Calu3 (cell line): ENCODE results near the gene DEFB114. TPM values are rescaled to one million over a fixed set of nuclear protein-coding genes. Genes with fewer than 3 reads are reported as not detected.

Source experiments
- BruUV-seq: library from RNA; stranded (reverse); fragments of 400-500 nt; replicated peaks from 2 replicates; lab custom pipeline; 2021; lab: Mats Ljungman, UMichigan
- CTCF ChIA-PET: fragments of 300-600 bp; sonication (Branson Sonifier 250); formaldehyde crosslinking; loops from one replicate; lab custom pipeline; 2022; ENCODE audit warnings: antibody characterized with exemption; lab: Charles Lee
- DNase-seq: peaks from one replicate; pipeline ENCODE4 v3.0.0; 2022
- H3K27ac Mint-ChIP-seq: one replicate; pipeline ENCODE4 v1.8.0; 2022; ENCODE audit warnings: mixed read lengths; ENCODE audit not compliant: unreplicated experiment
- H3K27me3 Mint-ChIP-seq: one replicate; pipeline ENCODE4 v1.8.0; 2022; ENCODE audit warnings: mixed read lengths; ENCODE audit not compliant: unreplicated experiment
- H3K36me3 Mint-ChIP-seq: one replicate; pipeline ENCODE4 v1.8.0; 2022; ENCODE audit warnings: mild to moderate bottlenecking, moderate library complexity, mixed read lengths; ENCODE audit not compliant: insufficient read depth, unreplicated experiment
- H3K4me1 Mint-ChIP-seq: one replicate; pipeline ENCODE4 v1.8.0; 2022; ENCODE audit warnings: mild to moderate bottlenecking, low read depth, mixed read lengths; ENCODE audit not compliant: unreplicated experiment
- H3K4me3 Mint-ChIP-seq: one replicate; pipeline ENCODE4 v1.8.0; 2022; ENCODE audit warnings: mild to moderate bottlenecking, low read depth, moderate library complexity, mixed read lengths; ENCODE audit not compliant: unreplicated experiment
- H3K9me3 Mint-ChIP-seq: one replicate; pipeline ENCODE4 v1.8.0; 2022; ENCODE audit warnings: low read depth, mixed read lengths; ENCODE audit not compliant: unreplicated experiment
- intact Hi-C: fragments of 100-400 bp; cut with micrococcal nuclease; formaldehyde crosslinking; loops from one replicate; pipeline ENCODE4 v1.10.0; 2022; ENCODE audit not compliant: unreplicated experiment
- total RNA-seq: library from RNA; stranded (reverse); gene quantifications from 2 replicates; pipeline ENCODE4 v1.2.3, GENCODE V29; 2022
- TF ChIP-seq, protein P1 (sequence below): fragments of 200-600 bp; IDR thresholded peaks from one replicate; pipeline ENCODE4 v1.8.0; 2022; ENCODE audit warnings: antibody characterized with exemption; ENCODE audit not compliant: unreplicated experiment

Gene DEFB114
- total RNA-seq, 1 experiment from 2014 or later, result not detected

DNA sequence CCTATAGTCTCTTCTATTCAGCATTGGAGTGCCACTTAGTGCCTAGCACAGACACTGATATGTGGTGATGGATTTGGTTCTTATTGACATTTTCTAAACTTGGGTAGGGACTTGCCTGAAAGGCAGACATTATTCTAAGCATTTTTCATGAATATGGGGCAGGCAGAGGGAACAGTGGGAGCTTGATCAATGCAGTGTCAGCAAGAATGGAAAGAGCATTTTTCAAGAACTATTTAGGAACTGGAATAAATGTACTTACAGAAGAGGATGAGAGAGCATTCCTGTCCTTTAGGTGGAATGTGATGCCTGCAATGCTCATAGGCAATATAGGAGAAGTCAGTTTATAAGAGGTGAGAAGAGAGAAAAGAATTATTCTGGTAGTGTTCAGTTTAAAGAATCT is 26.2 kb downstream of the DEFB114 start:
- CTCF ChIA-PET, result no interaction called here
- H3K27ac Mint-ChIP-seq, result no peak overlapping the region
- H3K36me3 Mint-ChIP-seq, result no peaks in the 10 kb centered on the region
- no peak overlapping the region for H3K4me3 Mint-ChIP-seq
- intact Hi-C loops, result no loop called here
- no peaks in the 10 kb centered on the region for H3K27me3 Mint-ChIP-seq
- no peaks in the 10 kb centered on the region for H3K4me1 Mint-ChIP-seq
- no peaks in the 10 kb centered on the region for H3K9me3 Mint-ChIP-seq
- DNase-seq, result no peak
- no TSS peak for BruUV-seq
- TF ChIP-seq, protein P1, sequence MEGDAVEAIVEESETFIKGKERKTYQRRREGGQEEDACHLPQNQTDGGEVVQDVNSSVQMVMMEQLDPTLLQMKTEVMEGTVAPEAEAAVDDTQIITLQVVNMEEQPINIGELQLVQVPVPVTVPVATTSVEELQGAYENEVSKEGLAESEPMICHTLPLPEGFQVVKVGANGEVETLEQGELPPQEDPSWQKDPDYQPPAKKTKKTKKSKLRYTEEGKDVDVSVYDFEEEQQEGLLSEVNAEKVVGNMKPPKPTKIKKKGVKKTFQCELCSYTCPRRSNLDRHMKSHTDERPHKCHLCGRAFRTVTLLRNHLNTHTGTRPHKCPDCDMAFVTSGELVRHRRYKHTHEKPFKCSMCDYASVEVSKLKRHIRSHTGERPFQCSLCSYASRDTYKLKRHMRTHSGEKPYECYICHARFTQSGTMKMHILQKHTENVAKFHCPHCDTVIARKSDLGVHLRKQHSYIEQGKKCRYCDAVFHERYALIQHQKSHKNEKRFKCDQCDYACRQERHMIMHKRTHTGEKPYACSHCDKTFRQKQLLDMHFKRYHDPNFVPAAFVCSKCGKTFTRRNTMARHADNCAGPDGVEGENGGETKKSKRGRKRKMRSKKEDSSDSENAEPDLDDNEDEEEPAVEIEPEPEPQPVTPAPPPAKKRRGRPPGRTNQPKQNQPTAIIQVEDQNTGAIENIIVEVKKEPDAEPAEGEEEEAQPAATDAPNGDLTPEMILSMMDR, result no peak

DNA sequence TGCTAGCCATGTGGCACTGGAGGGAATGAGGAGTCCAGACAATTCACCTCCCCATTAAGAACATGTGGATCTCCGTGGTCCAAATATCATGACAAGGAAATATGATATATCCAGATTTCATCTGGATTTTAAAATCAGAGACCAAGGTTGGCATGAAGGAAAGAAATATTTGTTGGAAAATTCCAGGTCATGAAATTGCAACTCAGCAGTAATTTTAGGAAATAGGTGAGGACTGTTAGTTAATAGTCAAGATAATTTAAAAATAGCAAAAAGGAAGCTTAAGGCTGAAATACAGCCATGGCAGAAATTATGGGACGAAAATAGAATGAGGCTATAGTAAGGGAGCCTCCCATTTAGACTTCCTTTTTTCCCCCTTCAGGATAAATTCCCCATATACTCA is 26.9 kb downstream of the DEFB114 start:
- Mint-ChIP-seq H3K27me3 (no peaks in the 10 kb centered on the region), H3K36me3 (no peaks in the 10 kb centered on the region), H3K9me3 (no peaks in the 10 kb centered on the region), H3K4me3 (no peak overlapping the region), H3K27ac (no peak overlapping the region), H3K4me1 (no peaks in the 10 kb centered on the region)
- CTCF ChIA-PET, result no interaction called here
- no TSS peak for BruUV-seq
- intact Hi-C loops, result no loop called here
- TF ChIP-seq, protein P1, result no peak
- no peak for DNase-seq

DNA sequence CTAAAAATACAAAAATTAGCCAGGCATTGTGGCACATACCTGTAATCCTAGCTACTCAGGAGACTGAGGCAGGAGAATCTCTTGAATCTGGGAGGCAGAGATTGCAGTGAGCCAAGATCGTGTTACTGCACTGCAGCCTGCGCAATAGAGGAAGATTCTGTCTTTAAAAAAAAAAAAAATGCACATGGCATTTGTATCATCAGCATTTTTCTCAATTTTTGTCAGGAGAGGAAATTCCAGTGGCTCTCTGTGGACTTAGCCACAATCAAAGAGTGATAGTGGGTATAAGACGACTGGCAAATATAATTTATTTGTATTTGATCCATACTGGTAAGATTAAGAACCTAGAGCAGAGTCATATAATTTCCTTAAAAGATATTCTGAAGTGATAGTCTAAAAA is 28.6 kb downstream of the DEFB114 start:
- intact Hi-C loops, result no loop called here
- TF ChIP-seq, protein P1, result no peak
- no peaks in the 10 kb centered on the region for H3K9me3 Mint-ChIP-seq
- no peaks in the 10 kb centered on the region for H3K27me3 Mint-ChIP-seq
- no peaks in the 10 kb centered on the region for H3K4me1 Mint-ChIP-seq
- no peak overlapping the region for H3K4me3 Mint-ChIP-seq
- no peak for DNase-seq
- H3K27ac Mint-ChIP-seq, result no peak overlapping the region
- H3K36me3 Mint-ChIP-seq, result no peaks in the 10 kb centered on the region
- no TSS peak for BruUV-seq
- CTCF ChIA-PET, result no interaction called here

DNA sequence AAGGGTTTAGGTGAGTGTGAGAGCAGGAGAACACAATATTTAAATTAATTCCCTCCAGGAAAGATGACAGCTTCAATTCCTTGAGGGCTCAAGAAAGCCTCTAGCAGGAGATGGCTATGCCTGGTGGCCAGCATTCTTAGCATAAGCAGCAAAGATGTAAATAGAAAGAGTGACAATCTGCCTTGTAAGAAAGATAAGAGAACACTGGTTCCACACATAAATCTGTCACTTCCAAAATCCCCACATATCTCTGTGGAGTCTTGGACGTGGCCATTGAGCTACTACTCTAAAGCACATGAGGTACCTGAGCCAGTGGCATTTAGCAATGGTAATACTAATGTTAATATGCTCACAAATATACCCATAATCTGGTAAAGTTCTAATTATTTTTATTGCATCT is 29.2 kb downstream of the DEFB114 start:
- intact Hi-C loops, result no loop called here
- Mint-ChIP-seq H3K9me3 (no peaks in the 10 kb centered on the region), H3K4me3 (no peak overlapping the region), H3K36me3 (no peaks in the 10 kb centered on the region), H3K4me1 (no peaks in the 10 kb centered on the region), H3K27me3 (no peaks in the 10 kb centered on the region), H3K27ac (no peak overlapping the region)
- CTCF ChIA-PET, result no interaction called here
- TF ChIP-seq, protein P1, result no peak
- no peak for DNase-seq
- no TSS peak for BruUV-seq
